HepG2 (cell line): ENCODE results near the gene ZFAND2B. TPM values are rescaled to one million over a fixed set of nuclear protein-coding genes. Genes with fewer than 3 reads are reported as not detected.
A peak's percentile ranks its signal among the peaks of the same experiment; 100 is the strongest.

Source experiments
- AKNA ChIP-seq: sonication (generic); formaldehyde crosslinking; IDR thresholded peaks from 2 replicates; pipeline ENCODE4 v1.4.0; 2020; ENCODE audit warnings: missing genetic modification reagents, borderline replicate concordance
- EP300 ChIP-seq, 3 experiments: sonication (generic) in 1 of 3; formaldehyde crosslinking in 1 of 3; IDR thresholded peaks; 2 replicates each; pipeline versions ENCODE4 v1.5.1 to v1.6.1; 2011 to 2020; ENCODE audit warnings: low read depth in 2 of 3, low read length in 2 of 3, borderline replicate concordance in 1 of 3, improper control_type of control experiment in 1 of 3, mild to moderate bottlenecking in 1 of 3, missing genetic modification reagents in 1 of 3, moderate library complexity in 1 of 3
- HDAC2 ChIP-seq: sonication (generic); formaldehyde crosslinking; IDR thresholded peaks from 2 replicates; pipeline ENCODE4 v1.4.0; 2020; ENCODE audit warnings: missing genetic modification reagents
- KDM2A ChIP-seq: sonication (generic); formaldehyde crosslinking; IDR thresholded peaks from 2 replicates; pipeline ENCODE4 v1.4.0; 2020; ENCODE audit warnings: low read depth, missing genetic modification reagents, borderline replicate concordance
- MTA1 ChIP-seq: sonication (generic); formaldehyde crosslinking; IDR thresholded peaks from 2 replicates; pipeline ENCODE4 v1.4.0; 2020; ENCODE audit warnings: missing genetic modification reagents, mild to moderate bottlenecking, borderline replicate concordance
- PRDM10 ChIP-seq: sonication (generic); formaldehyde crosslinking; IDR thresholded peaks from 2 replicates; pipeline ENCODE4 v1.4.0; 2020; ENCODE audit warnings: low read depth, missing genetic modification reagents
- REL ChIP-seq: sonication (generic); formaldehyde crosslinking; conservative IDR thresholded peaks from 2 replicates; pipeline ENCODE4 v1.8.0; 2022; ENCODE audit warnings: mild to moderate bottlenecking, missing genetic modification reagents, moderate library complexity
- TFAP4 ChIP-seq: sonication (generic); IDR thresholded peaks from 2 replicates; pipeline ENCODE4 v1.6.1; 2016; ENCODE audit warnings: low read depth, borderline replicate concordance
- TRAFD1 ChIP-seq: sonication (generic); formaldehyde crosslinking; IDR thresholded peaks from 2 replicates; pipeline ENCODE4 v1.5.1; 2020; ENCODE audit warnings: missing genetic modification reagents, mild to moderate bottlenecking, borderline replicate concordance
- ZNF207 ChIP-seq: fragments of 450-650 bp; IDR thresholded peaks from 2 replicates; pipeline ENCODE4 v1.6.1; 2016; ENCODE audit warnings: antibody characterized with exemption, borderline replicate concordance
- ZNF263 ChIP-seq: sonication (generic); formaldehyde crosslinking; IDR thresholded peaks from 2 replicates; pipeline ENCODE4 v1.4.0; 2020; ENCODE audit warnings: missing genetic modification reagents
- ZNF569 ChIP-seq: sonication (generic); formaldehyde crosslinking; IDR thresholded peaks from 2 replicates; pipeline ENCODE4 v1.5.0; 2020; ENCODE audit warnings: mild to moderate bottlenecking, missing genetic modification reagents, moderate library complexity, borderline replicate concordance
- polyA plus RNA-seq, 8 experiments: library from polyadenylated mRNA; depleted of rRNA in 3 of 8; stranded (reverse) in 7 of 8; unstranded in 1 of 8; fragments of >200 nt; fragmentation: Illumina TruSeq in 4 of 8; extraction: Trizol in 4 of 8; gene quantifications; 2 replicates each; pipeline versions ENCODE4 v1.2.1 to v1.2.3, GENCODE V29; 2011 to 2016; ENCODE audit warnings: low read depth in 4 of 8, missing spikeins in 1 of 8, mixed read lengths in 1 of 8; ENCODE audit not compliant: insufficient read depth in 1 of 8
- total RNA-seq, 5 experiments: library from RNA; depleted of rRNA; stranded (reverse); fragments of >200 nt; fragmentation: Illumina TruSeq; extraction: Trizol; gene quantifications; 2 replicates each; pipeline ENCODE4 v1.2.3, GENCODE V29; 2016; ENCODE audit warnings: low read depth in 1 of 5

The ZFAND2B gene
- total and polyA plus RNA-seq, 2 of the 13 experiments (the other 11 are each of a cell fraction or from before 2014, with no cell fraction given): 53.3 to 115 TPM

GRCh38 chr2:219245148-219245898 lies 38.7 kb downstream of the ZFAND2B start, which contains the start of the genes GLB1L and STK16 (continued):
- TF ChIP-seq ZNF569 (CRISPR knock-in tag) (no peak), AKNA (CRISPR knock-in tag) (no peak), REL (CRISPR knock-in tag) (no peak), TRAFD1 (0 out of 2 replicates have a peak, but pooled peaks have one; percentile 35), ZNF207 (no peak), PRDM10 (CRISPR knock-in tag) (peak; percentile 83), ZNF263 (CRISPR knock-in tag) (peak; percentile 75), TFAP4 (no peak), HDAC2 (CRISPR knock-in tag) (peak; percentile 91), KDM2A (CRISPR knock-in tag) (peak; percentile 98), EP300 (IDR thresholded peaks at IDR 0.05; ENCODE audit: low read depth in 2 of 2, low read length in 2 of 2) (no peak), EP300 (CRISPR knock-in tag; IDR thresholded peaks at IDR 0.05; ENCODE audit: borderline replicate concordance) (no peak), MTA1 (CRISPR knock-in tag) (peak; percentile 84; the same call in 1 of the 2 replicates)
